ENCODE results near the gene CA4.
"Not testable (repeated sequence)": the region's sequence is repeated elsewhere in the genome, so short reads cannot be mapped to it uniquely, and the experiment has no call there.

Gene CA4

GRCh38 chr17:60149691-60150582 lies at the start of gene CA4:
CA4 (plus strand) TSS chr17:60149973; CDS start chr17:60150035, 62 bp downstream.
- no peak for DNase-seq

GRCh38 chr17:60100577-60100976 lies 49.2 kb upstream of the CA4 start:
- DNase-seq: not testable (repeated sequence)

- not testable (repeated sequence) for DNase-seq
Observed at GRCh38 chr17:60102015-60102631, 47.6 kb upstream of the CA4 start.

DNA sequence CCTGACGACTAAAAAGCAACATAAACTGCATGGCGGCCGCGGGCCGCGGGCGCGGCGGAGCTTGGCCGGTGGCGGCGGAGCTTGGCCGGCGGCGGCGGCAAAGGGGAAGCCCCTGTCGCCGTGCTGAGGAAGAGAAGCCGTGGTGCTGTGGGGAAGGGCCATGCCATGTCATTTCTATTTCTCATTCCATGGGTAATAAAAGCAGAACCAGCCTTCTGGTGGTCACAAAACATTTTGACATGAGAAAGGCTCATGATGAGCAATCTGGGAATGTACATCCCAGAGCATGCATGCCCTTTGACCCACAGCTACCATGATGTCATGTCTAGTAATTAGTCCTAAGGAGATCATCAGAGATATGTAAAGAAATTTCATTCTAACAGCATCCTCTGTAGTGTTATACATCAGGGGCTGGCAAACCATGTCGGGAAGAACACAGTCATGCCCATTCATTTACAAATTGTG lies 47.1 kb upstream of the CA4 start:
- peak; percentile 24 for DNase-seq

DNA sequence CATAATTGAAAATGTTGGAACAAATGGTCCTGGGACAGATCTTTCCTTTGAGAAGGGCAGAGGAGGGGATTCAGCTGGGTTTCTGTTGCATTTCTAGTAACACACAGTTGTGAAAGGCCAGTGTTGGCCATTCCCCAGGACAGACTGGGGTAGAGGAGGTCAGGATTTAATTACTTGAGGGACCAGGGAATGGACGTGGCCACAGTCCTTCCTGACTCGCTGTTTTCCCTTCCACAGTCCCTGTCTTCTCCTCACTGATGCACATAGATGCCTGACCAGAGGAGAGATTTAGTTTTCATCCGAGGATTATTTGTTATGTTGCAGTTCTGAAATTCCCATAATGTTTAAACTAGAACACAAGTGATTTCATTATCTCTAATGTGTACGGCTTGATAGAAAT lies 45.8 kb upstream of the CA4 start:
- DNase-seq: no peak

GRCh38 chr17:60106340-60107059 lies 43.3 kb upstream of the CA4 start:
- no peak for DNase-seq

- DNase-seq: no peak
Observed at GRCh38 chr17:60107526-60108257, 42.1 kb upstream of the CA4 start.

DNA sequence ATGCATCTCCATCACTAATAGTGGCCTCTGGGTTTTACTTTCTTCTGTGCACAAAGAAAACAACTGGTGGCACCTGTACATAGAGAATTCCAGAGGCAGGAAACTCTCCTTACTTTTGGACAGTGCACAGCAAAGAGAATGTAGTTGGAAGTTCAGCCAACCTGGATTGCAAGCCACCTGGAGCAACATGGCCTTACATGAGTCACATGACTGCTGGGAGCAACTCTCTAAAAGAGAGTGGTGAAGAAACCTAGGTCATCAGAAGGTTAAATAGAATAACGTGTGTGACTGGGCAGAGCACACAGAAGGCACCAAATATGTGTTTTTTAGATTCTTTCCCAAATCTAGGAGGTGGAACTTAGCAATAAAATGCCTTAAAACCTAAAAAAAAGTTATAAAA lies 41.5 kb upstream of the CA4 start:
- DNase-seq: not testable (repeated sequence)

DNA sequence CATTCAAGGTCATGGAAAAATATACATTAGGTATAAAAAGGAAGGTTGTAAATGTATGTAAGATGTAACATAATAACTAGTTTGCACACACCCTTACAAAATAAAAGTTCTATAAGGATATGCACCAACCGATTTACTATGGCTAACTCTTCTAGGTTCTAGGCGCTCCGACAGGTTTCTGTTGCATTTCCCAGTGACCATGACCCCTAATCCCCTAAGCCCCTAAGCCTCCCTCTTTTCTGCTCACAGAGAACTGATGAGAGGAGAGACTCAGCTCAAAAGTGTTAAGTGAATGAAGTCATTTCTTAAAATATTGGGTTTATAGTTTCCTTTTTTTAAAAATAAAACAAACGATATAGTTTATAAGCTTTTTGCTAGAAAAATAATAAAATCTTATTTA lies 41.1 kb upstream of the CA4 start:
- no peak for DNase-seq

GRCh38 chr17:60109161-60109560 lies 40.6 kb upstream of the CA4 start:
- DNase-seq: no peak

DNA sequence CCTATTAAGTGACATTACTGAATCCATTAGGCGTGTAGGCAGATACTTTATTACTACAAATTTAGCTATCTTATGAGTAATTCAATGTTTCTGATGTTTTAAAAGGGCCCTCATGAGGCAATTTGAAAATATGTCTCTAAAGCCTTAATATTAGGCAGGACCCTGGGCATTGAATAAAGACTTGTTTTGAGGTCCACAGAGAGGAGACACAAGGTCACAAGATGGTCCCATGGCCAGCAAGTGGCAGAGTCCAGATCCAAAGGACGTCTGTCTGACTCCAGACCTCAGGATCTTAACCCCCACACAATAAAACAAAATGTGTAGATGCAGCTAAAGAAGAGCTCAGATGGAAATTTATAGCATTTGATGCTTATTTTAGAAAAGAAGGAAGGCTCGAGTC lies 39.2 kb upstream of the CA4 start:
- no peak for DNase-seq

DNA sequence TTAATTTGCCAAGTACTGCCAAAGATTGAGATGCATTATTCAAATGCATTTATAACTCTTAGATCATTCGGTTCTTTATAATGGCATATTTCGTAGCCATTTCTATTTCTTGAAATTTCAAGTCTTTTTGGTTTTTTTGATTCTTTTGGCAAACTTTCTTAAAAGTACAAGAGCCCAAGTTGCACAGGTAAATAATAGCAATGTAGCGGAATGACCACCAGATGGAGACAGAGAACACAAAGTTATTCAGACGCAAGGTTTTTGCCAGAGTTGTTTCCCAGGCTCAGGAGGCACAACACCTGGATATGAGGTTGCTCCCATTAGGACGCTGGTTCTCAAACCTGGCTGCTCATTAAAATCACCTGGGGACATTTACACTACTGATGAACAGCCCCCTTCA lies 38.1 kb upstream of the CA4 start:
- not testable (repeated sequence) for DNase-seq

GRCh38 chr17:60115364-60115763 lies 34.4 kb upstream of the CA4 start:
- not testable (repeated sequence) for DNase-seq

DNA sequence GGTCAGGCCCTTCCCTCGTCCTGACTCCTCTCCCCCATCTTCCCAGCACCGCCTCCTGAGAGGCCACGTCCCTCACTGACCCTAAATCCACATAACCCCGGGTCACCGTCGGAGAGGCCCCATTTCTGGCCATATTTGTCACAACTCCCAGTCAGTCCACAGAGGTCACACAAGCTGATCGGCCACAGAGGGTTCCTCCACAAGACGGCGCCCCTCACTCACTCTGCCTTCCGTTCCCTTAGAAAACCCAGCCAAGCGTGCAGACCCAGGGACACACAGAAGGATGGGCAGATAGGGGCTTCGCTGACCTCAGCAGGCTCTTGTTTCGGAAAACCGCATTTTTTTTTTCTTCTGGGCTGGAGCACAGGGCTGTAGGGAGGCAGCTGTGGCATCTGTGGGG lies 33.6 kb upstream of the CA4 start:
- not testable (repeated sequence) for DNase-seq

GRCh38 chr17:60119162-60119561 lies 30.6 kb upstream of the CA4 start:
- DNase-seq: not testable (repeated sequence)

- not testable (repeated sequence) for DNase-seq
Observed at GRCh38 chr17:60119807-60120748, 29.7 kb upstream of the CA4 start.

- no peak for DNase-seq
Observed at GRCh38 chr17:60127068-60128064, 22.4 kb upstream of the CA4 start.

- DNase-seq: no peak
Observed at GRCh38 chr17:60128171-60128859, 21.5 kb upstream of the CA4 start.

GRCh38 chr17:60129164-60129563 lies 20.6 kb upstream of the CA4 start:
- no peak for DNase-seq

DNA sequence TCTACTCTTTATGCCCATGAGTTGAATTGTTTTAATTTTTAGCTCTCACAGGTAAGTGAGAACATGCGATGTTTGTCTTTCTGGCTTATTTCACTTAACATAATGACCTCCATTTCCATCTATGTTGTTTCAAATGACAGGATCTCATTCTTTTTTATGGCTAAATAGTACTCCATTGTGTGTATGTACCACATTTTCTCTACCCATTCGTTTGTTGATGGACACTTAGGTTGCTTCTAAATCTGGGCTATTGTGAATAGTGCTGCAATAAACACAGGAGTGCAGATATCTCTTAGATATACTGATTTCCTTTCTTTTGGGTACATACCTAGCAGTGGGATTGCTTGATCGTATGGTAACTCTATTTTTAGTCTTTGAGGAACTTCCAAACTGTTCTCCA lies 19.3 kb upstream of the CA4 start:
- no peak for DNase-seq

Data from stimulated activated CD4-positive, alpha-beta T cell treated with anti-CD3 and anti-CD28 coated beads, Interleukin-4, amount 100 ng/mL, for 1 hour (primary cell).